Fibroblast of lung (primary cell): Measurements from ENCODE around the gene LMAN1. TPM values are rescaled to one million over a fixed set of nuclear protein-coding genes. Genes with fewer than 3 reads are reported as not detected.

Experiments used
- DNase-seq, 2 donors: peaks; one replicate each; pipeline versions ENCODE4 v3.0.0 to v3.0.0-alpha.2; 2010; ENCODE audit warnings: low read depth in 2 of 2
- H2AFZ ChIP-seq: 2 replicates; pipeline ENCODE4 v1.5.1; 2012; ENCODE audit warnings: low read length, control low read depth, inconsistent platforms
- H3K27ac ChIP-seq: 2 replicates; pipeline ENCODE4 v1.5.1; 2011; ENCODE audit warnings: low read length, control low read depth; ENCODE audit not compliant: insufficient read depth
- H3K27me3 ChIP-seq: 2 replicates; pipeline ENCODE4 v1.5.1; 2011; ENCODE audit warnings: mild to moderate bottlenecking, low read length; ENCODE audit not compliant: control insufficient read depth, insufficient read depth
- H3K36me3 ChIP-seq: 2 replicates; pipeline ENCODE4 v1.5.1; 2011; ENCODE audit warnings: low read length; ENCODE audit not compliant: control insufficient read depth, insufficient read depth
- H3K4me1 ChIP-seq: 2 replicates; pipeline ENCODE4 v1.5.1; 2011; ENCODE audit warnings: low read length; ENCODE audit not compliant: control insufficient read depth, insufficient read depth; ENCODE audit errors: extremely low read depth
- H3K4me2 ChIP-seq: 2 replicates; pipeline ENCODE4 v1.5.1; 2011; ENCODE audit warnings: low read length, control low read depth; ENCODE audit not compliant: insufficient read depth; ENCODE audit errors: extremely low read depth
- H3K4me3 ChIP-seq, 4 experiments: fragments of 200-600 bp in 1 of 4; sonication (generic) in 1 of 4; replicated peaks in 1 of 4; 2 replicates each; pipeline ENCODE4 v1.5.1; 2011 to 2016; ENCODE audit warnings: low read length in 4 of 4, low read depth in 3 of 4, mild to moderate bottlenecking in 3 of 4, control low read depth in 2 of 4, inconsistent platforms in 1 of 4, mixed read lengths in 1 of 4; ENCODE audit not compliant: insufficient read depth in 1 of 4; ENCODE audit errors: control extremely low read depth in 1 of 4
- H3K79me2 ChIP-seq: 2 replicates; pipeline ENCODE4 v1.5.1; 2012; ENCODE audit warnings: mild to moderate bottlenecking, low read length, inconsistent platforms; ENCODE audit not compliant: control insufficient read depth, insufficient read depth
- H3K9ac ChIP-seq: 2 replicates; pipeline ENCODE4 v1.5.1; 2011; ENCODE audit warnings: mild to moderate bottlenecking, low read length, control low read depth; ENCODE audit not compliant: insufficient read depth
- H3K9me3 ChIP-seq: 2 replicates; pipeline ENCODE4 v1.5.1; 2012; ENCODE audit warnings: low read depth, low read length; ENCODE audit not compliant: control insufficient read depth, insufficient read depth
- H4K20me1 ChIP-seq: 2 replicates; pipeline ENCODE4 v1.5.1; 2011; ENCODE audit warnings: low read length; ENCODE audit not compliant: control insufficient read depth, insufficient read depth; ENCODE audit errors: extremely low read depth
- CTCF ChIP-seq, 2 donors: IDR thresholded peaks in 1 of 2; conservative IDR thresholded peaks in 1 of 2; 1 replicate in 1 of 2; 2 replicates in 1 of 2; pipeline ENCODE4 v1.5.1; 2011 to 2012; ENCODE audit warnings: low read length in 2 of 2, control low read depth in 1 of 2, inconsistent platforms in 1 of 2, low read depth in 1 of 2, mild to moderate bottlenecking in 1 of 2
- EZH2 ChIP-seq: IDR thresholded peaks from 2 replicates; pipeline ENCODE4 v1.5.1; 2012; ENCODE audit warnings: low read length, control low read depth, mild to moderate bottlenecking; ENCODE audit errors: missing control alignments
- polyA plus RNA-seq, 2 donors: library from polyadenylated mRNA; depleted of rRNA in 1 of 2; stranded (reverse) in 1 of 2; unstranded in 1 of 2; fragments of >200 nt; gene quantifications; 2 replicates each; pipeline ENCODE4 v1.2.1, GENCODE V29; 2011 to 2012; ENCODE audit warnings: missing spikeins in 1 of 2
- total RNA-seq: library from RNA; depleted of rRNA; stranded (reverse); fragments of >200 nt; gene quantifications from 2 replicates; pipeline ENCODE4 v1.2.1, GENCODE V29; 2014

The LMAN1 gene
- total and polyA plus RNA-seq, 2 donors (not counting 1 experiment from before 2014, with no cell fraction given) = 130 to 170 TPM

GRCh38 chr18:59340312-59340711 lies 18.8 kb downstream of the LMAN1 start:
- Histone ChIP-seq H2AFZ (no peak overlapping the region), H3K4me3 (no peak overlapping the region), H3K27me3 (no peaks in the 10 kb centered on the region), H3K36me3 (peaks cover 7% of the 10 kb centered on the region), H3K27ac (no peak overlapping the region), H3K4me1 (peaks cover 2% of the 10 kb centered on the region), H4K20me1 (no peaks in the 10 kb centered on the region), H3K4me2 (no peak overlapping the region), H3K9ac (no peak overlapping the region), H3K9me3 (no peaks in the 10 kb centered on the region), H3K79me2 (peaks cover 8% of the 10 kb centered on the region)
- no peak for TF ChIP-seq EZH2
- TF ChIP-seq CTCF (conservative IDR thresholded peaks at IDR 0.05 in 1 of 2, IDR thresholded peaks at IDR 0.05 in 1 of 2; ENCODE audit: low read depth in 1 of 2, low read length in 2 of 2) = no peak
- no peak for DNase-seq

- Histone ChIP-seq H3K27me3 (no peaks in the 10 kb centered on the region), H3K4me1 (no peaks in the 10 kb centered on the region), H4K20me1 (no peaks in the 10 kb centered on the region), H2AFZ (no peak overlapping the region), H3K9me3 (no peaks in the 10 kb centered on the region), H3K36me3 (peaks cover 9% of the 10 kb centered on the region), H3K79me2 (no peaks in the 10 kb centered on the region), H3K4me2 (no peak overlapping the region), H3K27ac (no peak overlapping the region), H3K4me3 (no peak overlapping the region), H3K9ac (no peak overlapping the region)
- TF ChIP-seq EZH2 (no peak), CTCF (conservative IDR thresholded peaks at IDR 0.05 in 1 of 2, IDR thresholded peaks at IDR 0.05 in 1 of 2; ENCODE audit: low read depth in 1 of 2, low read length in 2 of 2) (no peak)
- DNase-seq = no peak
Observed at GRCh38 chr18:59332986-59333385, 26.1 kb downstream of the LMAN1 start.

GRCh38 chr18:59328683-59329082 lies 30.4 kb downstream of the LMAN1 start:
- no peak overlapping the region for H3K27ac ChIP-seq
- no peaks in the 10 kb centered on the region for H3K9me3 ChIP-seq
- H3K4me2 ChIP-seq = no peak overlapping the region
- no peak overlapping the region for H3K9ac ChIP-seq
- no peaks in the 10 kb centered on the region for H3K4me1 ChIP-seq
- no peaks in the 10 kb centered on the region for H3K27me3 ChIP-seq
- no peak overlapping the region for H3K4me3 ChIP-seq
- no peak for DNase-seq
- no peaks in the 10 kb centered on the region for H4K20me1 ChIP-seq
- no peaks in the 10 kb centered on the region for H3K79me2 ChIP-seq
- TF ChIP-seq CTCF (conservative IDR thresholded peaks at IDR 0.05 in 1 of 2, IDR thresholded peaks at IDR 0.05 in 1 of 2; ENCODE audit: low read depth in 1 of 2, low read length in 2 of 2) = no peak
- TF ChIP-seq EZH2 = no peak
- peaks cover 8% of the 10 kb centered on the region for H3K36me3 ChIP-seq
- no peak overlapping the region for H2AFZ ChIP-seq
